HAP-1 (cell line): ENCODE results near the gene MUC5B.
"Not testable (repeated sequence)": the region's sequence is repeated elsewhere in the genome, so short reads cannot be mapped to it uniquely, and the experiment has no call there.

ENCODE experiments used
- DNase-seq, 2 experiments: peaks; one replicate each; pipeline ENCODE4 v3.0.0-alpha.2; 2016 to 2020; ENCODE audit warnings: low spot score in 2 of 2
- H3K27me3 ChIP-seq: fragments of 250-450 bp; sonication (Bioruptor Pico); 2 replicates; pipeline ENCODE4 v1.5.1; 2020; ENCODE audit warnings: low read depth, mild to moderate bottlenecking, moderate library complexity
- H3K36me3 ChIP-seq: fragments of 250-450 bp; sonication (Bioruptor Pico); replicated peaks from 2 replicates; pipeline ENCODE4 v1.5.1; 2020; ENCODE audit warnings: mild to moderate bottlenecking
- H3K4me1 ChIP-seq: fragments of 250-450 bp; sonication (Bioruptor Pico); 2 replicates; pipeline ENCODE4 v1.5.1; 2020; ENCODE audit warnings: mild to moderate bottlenecking
- H3K4me3 ChIP-seq: fragments of 250-450 bp; sonication (Bioruptor Pico); 2 replicates; pipeline ENCODE4 v1.5.1; 2020; ENCODE audit warnings: mild to moderate bottlenecking, moderate library complexity
- H3K9me3 ChIP-seq: fragments of 250-450 bp; sonication (Bioruptor Pico); 2 replicates; pipeline ENCODE4 v1.5.1; 2020; ENCODE audit warnings: mild to moderate bottlenecking, moderate library complexity
- in situ Hi-C: fragments of 300-500 bp; cut with MboI; formaldehyde crosslinking; loops from 3 replicates; pipeline ENCODE4 v1.14.3; 2020; ENCODE audit warnings: low sequenced_read_pairs, inconsistent platforms, mixed read lengths

MUC5B gene

GRCh38 chr11:1181420-1181819 lies 41.4 kb upstream of the MUC5B start:
- no peaks in the 10 kb centered on the region for H3K4me1 ChIP-seq
- no peaks in the 10 kb centered on the region for H3K36me3 ChIP-seq
- in situ Hi-C loops = no loop called here
- H3K9me3 ChIP-seq = no peaks in the 10 kb centered on the region
- no peak for DNase-seq
- no peak overlapping the region for H3K4me3 ChIP-seq
- H3K27me3 ChIP-seq = 0 out of 2 replicates have a peak, but pooled peaks cover 3% of the 10 kb centered on the region

DNA sequence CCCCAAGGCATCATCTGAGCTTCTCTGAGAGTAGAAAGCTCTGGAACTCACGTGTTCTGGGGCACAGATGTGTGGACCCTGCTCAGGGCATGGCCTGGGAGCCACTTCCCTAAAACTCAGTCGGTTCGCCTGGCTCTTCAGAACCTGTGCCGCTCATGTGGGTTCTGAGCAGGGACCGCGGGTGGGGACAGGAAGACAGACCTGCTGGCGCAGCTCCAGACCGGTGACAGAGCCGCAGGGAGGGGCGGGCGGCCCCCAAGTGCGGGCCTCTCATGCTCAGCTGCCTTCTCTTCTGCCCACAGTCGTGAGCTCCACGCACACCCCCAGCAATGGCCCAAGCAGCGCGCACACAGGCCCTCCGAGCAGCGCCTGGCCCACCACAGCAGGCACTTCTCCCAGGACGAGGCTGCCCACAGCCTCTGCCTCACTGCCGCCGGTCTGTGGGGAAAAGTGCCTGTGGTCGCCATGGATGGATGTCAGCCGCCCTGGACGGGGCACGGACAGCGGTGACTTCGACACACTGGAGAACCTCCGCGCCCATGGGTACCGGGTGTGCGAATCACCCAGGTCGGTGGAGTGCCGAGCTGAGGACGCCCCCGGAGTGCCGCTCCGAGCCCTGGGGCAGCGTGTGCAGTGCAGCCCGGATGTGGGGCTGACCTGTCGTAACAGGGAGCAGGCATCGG lies 40.9 kb upstream of the MUC5B start:
- no peaks in the 10 kb centered on the region for H3K4me1 ChIP-seq

DNA sequence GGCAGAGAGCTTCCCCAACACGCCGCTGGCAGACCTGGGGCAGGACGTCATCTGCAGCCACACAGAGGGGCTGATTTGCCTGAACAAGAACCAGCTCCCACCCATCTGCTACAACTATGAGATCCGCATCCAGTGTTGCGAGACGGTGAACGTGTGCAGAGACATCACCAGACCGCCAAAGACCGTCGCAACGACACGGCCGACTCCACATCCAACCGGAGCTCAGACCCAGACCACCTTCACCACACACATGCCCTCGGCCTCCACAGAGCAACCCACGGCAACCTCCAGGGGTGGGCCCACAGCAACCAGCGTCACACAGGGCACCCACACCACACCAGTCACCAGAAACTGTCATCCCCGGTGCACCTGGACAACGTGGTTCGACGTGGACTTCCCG lies 38.7 kb upstream of the MUC5B start:
- H3K4me1 ChIP-seq, H3K27me3 ChIP-seq, H3K9me3 ChIP-seq, in situ Hi-C loops, DNase-seq, H3K4me3 ChIP-seq, H3K36me3 ChIP-seq: not testable (repeated sequence)

More for the DNA sequence above, 40.9 kb upstream of the MUC5B start:
- Histone ChIP-seq H3K9me3 (no peaks in the 10 kb centered on the region), H3K4me3 (no peak overlapping the region), H3K27me3 (0 out of 2 replicates have a peak, but pooled peaks cover 3% of the 10 kb centered on the region), H3K36me3 (no peaks in the 10 kb centered on the region)
- in situ Hi-C loops = no loop called here
- no peak for DNase-seq

DNA sequence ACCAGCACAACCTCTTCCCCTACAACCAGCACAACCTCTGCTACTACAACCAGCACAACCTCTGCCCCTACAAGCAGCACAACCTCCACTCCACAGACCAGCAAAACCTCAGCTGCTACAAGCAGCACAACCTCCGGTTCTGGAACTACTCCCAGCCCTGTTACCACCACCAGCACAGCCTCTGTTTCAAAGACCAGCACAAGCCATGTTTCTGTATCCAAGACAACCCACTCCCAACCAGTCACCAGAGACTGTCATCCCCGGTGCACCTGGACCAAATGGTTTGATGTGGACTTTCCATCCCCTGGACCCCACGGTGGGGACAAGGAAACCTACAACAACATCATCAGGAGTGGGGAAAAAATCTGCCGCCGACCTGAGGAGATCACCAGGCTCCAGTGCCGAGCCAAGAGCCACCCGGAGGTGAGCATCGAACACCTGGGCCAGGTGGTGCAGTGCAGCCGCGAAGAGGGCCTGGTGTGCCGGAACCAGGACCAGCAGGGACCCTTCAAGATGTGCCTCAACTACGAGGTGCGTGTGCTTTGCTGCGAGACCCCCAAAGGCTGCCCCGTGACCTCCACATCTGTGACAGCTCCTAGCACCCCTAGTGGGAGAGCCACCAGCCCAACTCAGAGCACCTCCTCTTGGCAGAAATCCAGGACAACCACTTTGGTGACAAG lies 34.3 kb upstream of the MUC5B start:
- H3K4me1 ChIP-seq, H3K9me3 ChIP-seq, H3K4me3 ChIP-seq, H3K27me3 ChIP-seq, in situ Hi-C loops, DNase-seq, H3K36me3 ChIP-seq: not testable (repeated sequence)

DNA sequence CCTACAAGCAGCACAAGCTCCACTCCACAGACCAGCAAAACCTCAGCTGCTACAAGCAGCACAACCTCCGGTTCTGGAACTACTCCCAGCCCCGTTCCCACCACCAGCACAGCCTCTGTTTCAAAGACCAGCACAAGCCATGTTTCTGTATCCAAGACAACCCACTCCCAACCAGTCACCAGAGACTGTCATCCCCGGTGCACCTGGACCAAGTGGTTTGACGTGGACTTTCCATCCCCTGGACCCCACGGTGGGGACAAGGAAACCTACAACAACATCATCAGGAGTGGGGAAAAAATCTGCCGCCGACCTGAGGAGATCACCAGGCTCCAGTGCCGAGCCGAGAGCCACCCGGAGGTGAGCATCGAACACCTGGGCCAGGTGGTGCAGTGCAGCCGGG lies 33.0 kb upstream of the MUC5B start:
- H3K4me1 ChIP-seq, H3K9me3 ChIP-seq, H3K36me3 ChIP-seq, H3K27me3 ChIP-seq, H3K4me3 ChIP-seq, DNase-seq: not testable (repeated sequence)
- in situ Hi-C loops = loop anchor here (10.0 kb wide), 1 partner anchor 325 kb away; no protein-coding TSS in a partner anchor

DNA sequence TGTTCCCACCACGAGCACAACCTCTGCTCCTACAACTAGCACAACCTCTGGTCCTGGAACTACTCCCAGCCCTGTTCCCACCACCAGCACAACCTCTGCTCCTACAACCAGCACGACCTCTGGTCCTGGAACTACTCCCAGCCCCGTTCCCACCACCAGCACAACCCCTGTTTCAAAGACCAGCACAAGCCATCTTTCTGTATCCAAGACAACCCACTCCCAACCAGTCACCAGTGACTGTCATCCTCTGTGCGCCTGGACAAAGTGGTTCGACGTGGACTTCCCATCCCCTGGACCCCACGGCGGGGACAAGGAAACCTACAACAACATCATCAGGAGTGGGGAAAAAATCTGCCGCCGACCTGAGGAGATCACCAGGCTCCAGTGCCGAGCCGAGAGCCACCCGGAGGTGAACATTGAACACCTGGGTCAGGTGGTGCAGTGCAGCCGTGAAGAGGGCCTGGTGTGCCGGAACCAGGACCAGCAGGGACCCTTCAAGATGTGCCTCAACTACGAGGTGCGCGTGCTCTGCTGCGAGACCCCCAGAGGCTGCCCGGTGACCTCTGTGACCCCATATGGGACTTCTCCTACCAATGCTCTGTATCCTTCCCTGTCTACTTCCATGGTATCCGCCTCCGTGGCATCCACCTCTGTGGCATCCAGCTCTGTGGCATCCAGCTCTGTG lies 30.9 kb upstream of the MUC5B start:
- not testable (repeated sequence) for H3K4me3 ChIP-seq, H3K4me1 ChIP-seq, H3K36me3 ChIP-seq, H3K9me3 ChIP-seq, H3K27me3 ChIP-seq
- peak in 1 of 2 experiments; percentile 2 for DNase-seq
- in situ Hi-C loops = loop anchor here (10.0 kb wide), 1 partner anchor 323 kb away; no protein-coding TSS in a partner anchor

DNA sequence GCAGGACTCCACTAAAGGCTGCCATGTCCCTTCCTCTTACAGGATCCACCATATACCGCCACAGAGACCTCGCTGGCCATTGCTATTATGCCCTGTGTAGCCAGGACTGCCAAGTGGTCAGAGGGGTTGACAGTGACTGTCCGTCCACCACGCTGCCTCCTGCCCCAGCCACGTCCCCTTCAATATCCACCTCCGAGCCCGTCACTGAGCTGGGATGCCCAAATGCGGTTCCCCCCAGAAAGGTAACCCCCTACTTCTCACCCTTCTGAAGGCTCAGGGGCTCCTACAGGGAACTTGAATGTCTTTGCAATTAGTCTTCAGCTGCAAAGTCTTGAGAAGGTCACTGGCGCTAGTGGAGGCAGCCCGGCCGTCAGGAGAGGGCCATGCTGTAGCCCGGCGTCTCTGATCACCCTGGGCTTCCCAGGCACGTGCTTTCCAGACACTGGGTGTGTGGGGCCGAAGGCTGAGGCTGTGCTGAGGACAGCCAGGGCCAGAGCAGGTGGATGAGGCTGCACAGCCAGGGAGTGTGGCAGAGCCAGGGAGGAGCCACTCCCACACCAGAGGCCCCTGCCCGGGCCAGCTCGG lies 30.0 kb upstream of the MUC5B start:
- in situ Hi-C loops = loop anchor here (10.0 kb wide), 1 partner anchor 322 kb away; no protein-coding TSS in a partner anchor
- H3K27me3 ChIP-seq = no peaks in the 10 kb centered on the region
- no peaks in the 10 kb centered on the region for H3K36me3 ChIP-seq
- H3K4me3 ChIP-seq = no peak overlapping the region
- DNase-seq = peak in 1 of 2 experiments; percentile 1
- no peaks in the 10 kb centered on the region for H3K4me1 ChIP-seq
- no peaks in the 10 kb centered on the region for H3K9me3 ChIP-seq

DNA sequence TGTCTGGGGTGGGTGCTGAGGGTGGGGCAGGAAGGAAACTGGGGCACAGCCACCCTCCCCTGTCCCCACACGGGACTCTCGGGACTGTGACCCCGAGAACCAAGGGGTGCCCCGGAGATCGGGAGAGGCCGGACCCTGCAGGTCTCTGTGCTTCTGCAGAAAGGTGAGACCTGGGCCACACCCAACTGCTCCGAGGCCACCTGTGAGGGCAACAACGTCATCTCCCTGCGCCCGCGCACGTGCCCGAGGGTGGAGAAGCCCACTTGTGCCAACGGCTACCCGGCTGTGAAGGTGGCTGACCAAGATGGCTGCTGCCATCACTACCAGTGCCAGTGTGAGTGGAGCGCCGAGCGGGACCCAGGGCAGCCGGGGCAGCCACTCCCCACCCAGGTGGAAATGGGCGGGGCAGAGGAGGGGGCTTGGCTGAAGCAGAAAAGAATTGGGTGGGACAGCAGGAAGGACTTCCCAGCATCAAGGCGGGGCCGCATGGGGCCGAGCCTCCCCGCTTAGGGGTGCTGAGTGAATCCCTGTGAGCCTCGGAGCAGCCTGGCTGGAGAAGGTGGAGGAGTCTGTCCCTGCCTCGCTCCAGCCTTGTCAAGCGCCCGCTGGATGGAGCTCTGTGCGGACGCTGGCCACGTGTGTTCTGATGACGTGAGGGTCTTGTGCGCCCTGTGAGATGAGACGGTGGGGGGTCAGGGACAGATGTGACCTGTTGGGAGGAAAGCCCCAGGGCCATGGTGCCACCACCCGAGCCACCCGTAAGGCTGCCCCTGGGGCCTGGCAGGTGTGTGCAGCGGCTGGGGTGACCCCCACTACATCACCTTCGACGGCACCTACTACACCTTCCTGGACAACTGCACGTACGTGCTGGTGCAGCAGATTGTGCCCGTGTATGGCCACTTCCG lies 29.3 kb upstream of the MUC5B start:
- in situ Hi-C loops = loop anchor here (10.0 kb wide), 1 partner anchor 321 kb away; no protein-coding TSS in a partner anchor
- Histone ChIP-seq H3K4me1 (no peaks in the 10 kb centered on the region), H3K27me3 (no peaks in the 10 kb centered on the region; the same call in 1 of the 2 replicates), H3K4me3 (no peak overlapping the region), H3K36me3 (no peaks in the 10 kb centered on the region), H3K9me3 (no peaks in the 10 kb centered on the region)
- no peak for DNase-seq

DNA sequence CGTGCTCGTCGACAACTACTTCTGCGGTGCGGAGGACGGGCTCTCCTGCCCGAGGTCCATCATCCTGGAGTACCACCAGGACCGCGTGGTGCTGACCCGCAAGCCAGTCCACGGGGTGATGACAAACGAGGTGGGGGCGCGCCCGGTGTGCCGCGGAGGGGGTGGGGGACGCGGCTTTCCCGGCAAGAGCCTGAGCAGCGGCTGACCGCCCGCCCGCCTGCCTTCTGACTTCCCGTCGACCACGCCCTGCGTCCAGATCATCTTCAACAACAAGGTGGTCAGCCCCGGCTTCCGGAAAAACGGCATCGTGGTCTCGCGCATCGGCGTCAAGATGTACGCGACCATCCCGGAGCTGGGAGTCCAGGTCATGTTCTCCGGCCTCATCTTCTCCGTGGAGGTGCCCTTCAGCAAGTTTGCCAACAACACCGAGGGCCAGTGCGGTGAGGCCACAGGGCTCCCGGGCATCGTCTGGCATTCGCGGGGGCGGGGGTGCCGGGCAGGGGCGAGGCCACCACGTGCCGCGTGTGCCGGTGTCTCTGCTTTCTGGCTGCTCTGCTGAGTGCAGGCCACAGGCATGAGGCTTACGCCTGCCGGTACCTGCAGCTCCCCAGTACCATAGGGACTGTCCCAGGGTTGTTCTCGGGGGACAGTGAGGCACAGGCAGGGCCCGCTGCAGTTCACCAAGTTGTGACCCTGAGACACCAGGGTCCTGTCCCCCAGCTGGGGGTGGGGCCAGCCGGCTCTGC lies 28.5 kb upstream of the MUC5B start:
- in situ Hi-C loops = loop anchor here (10.0 kb wide), 1 partner anchor 320 kb away; no protein-coding TSS in a partner anchor
- H3K9me3 ChIP-seq = no peaks in the 10 kb centered on the region
- DNase-seq = no peak
- H3K4me1 ChIP-seq = no peaks in the 10 kb centered on the region
- H3K36me3 ChIP-seq = no peaks in the 10 kb centered on the region
- peaks cover 6% of the 10 kb centered on the region; the same call in 1 of the 2 replicates for H3K27me3 ChIP-seq
- no peak overlapping the region for H3K4me3 ChIP-seq

DNA sequence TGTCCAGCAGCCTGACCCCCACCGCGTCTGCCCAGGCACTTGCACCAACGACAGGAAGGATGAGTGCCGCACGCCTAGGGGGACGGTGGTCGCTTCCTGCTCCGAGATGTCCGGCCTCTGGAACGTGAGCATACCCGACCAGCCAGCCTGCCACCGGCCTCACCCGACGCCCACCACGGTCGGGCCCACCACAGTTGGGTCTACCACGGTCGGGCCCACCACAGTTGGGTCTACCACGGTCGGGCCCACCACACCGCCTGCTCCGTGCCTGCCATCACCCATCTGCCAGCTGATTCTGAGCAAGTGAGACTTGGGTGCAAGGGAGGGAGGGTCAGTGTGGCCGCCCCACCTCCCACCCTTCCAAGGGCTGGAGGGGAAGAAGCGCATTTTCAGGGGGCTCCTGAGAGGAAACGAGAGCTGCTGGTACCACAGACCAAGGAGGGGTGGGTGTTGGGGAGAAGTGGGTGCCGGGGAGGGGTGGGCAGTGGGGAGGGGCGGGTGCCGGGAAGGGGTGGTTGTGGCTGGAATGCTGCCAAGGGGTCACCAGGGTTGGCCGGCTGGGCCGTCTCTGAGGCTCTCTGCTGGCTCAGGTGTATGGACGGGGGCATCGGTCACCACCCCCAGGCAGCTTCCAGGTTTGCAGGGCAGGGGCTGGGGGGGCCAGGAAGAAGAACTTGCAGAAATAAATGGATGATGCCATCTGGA lies 27.7 kb upstream of the MUC5B start:
- Histone ChIP-seq H3K27me3 (peaks cover 12% of the 10 kb centered on the region; the same call in 1 of the 2 replicates), H3K4me3 (no peak overlapping the region), H3K36me3 (no peaks in the 10 kb centered on the region), H3K9me3 (no peaks in the 10 kb centered on the region), H3K4me1 (no peaks in the 10 kb centered on the region)
- DNase-seq = no peak
- in situ Hi-C loops = loop anchor here (10.0 kb wide), 1 partner anchor 320 kb away; no protein-coding TSS in a partner anchor

GRCh38 chr11:1195682-1196515 lies 27.0 kb upstream of the MUC5B start:
- in situ Hi-C loops = loop anchor here (10.0 kb wide), 1 partner anchor 319 kb away; no protein-coding TSS in a partner anchor
- no peaks in the 10 kb centered on the region for H3K4me1 ChIP-seq
- H3K9me3 ChIP-seq = no peaks in the 10 kb centered on the region
- no peaks in the 10 kb centered on the region for H3K36me3 ChIP-seq
- DNase-seq = no peak
- H3K4me3 ChIP-seq = no peak overlapping the region
- peaks cover 17% of the 10 kb centered on the region; the same call in 1 of the 2 replicates for H3K27me3 ChIP-seq
